HepG2 (cell line): Measurements from ENCODE around the gene GPS1. TPM values are rescaled to one million over a fixed set of nuclear protein-coding genes. Genes with fewer than 3 reads are reported as not detected.

Experiments
- FOSL1 ChIP-seq: sonication (generic); formaldehyde crosslinking; IDR thresholded peaks from 2 replicates; pipeline ENCODE4 v1.9.0; 2021; ENCODE audit warnings: missing genetic modification reagents, borderline replicate concordance
- HNRNPLL ChIP-seq: fragments of 200-400 bp; formaldehyde crosslinking; IDR thresholded peaks from 2 replicates; pipeline ENCODE4 v1.6.1; 2017; ENCODE audit warnings: mild to moderate bottlenecking, low read depth, low read length; ENCODE audit not compliant: poor library complexity, severe bottlenecking
- HOXA7 ChIP-seq: sonication (generic); formaldehyde crosslinking; IDR thresholded peaks from 2 replicates; pipeline ENCODE4 v1.8.1; 2022; ENCODE audit warnings: mild to moderate bottlenecking, missing genetic modification reagents, moderate library complexity
- JUN ChIP-seq: sonication (generic); formaldehyde crosslinking; IDR thresholded peaks from 2 replicates; pipeline ENCODE4 v1.4.0; 2020; ENCODE audit warnings: mild to moderate bottlenecking, missing genetic modification reagents
- KDM6A ChIP-seq: IDR thresholded peaks from 2 replicates; pipeline ENCODE4 v1.6.1; 2016; ENCODE audit warnings: low read depth
- KLF13 ChIP-seq: sonication (generic); formaldehyde crosslinking; IDR thresholded peaks from 2 replicates; pipeline ENCODE4 v1.4.0; 2020; ENCODE audit warnings: mild to moderate bottlenecking, missing genetic modification reagents
- MYNN ChIP-seq: sonication (generic); formaldehyde crosslinking; IDR thresholded peaks from 2 replicates; pipeline ENCODE4 v1.4.0; 2020; ENCODE audit warnings: mild to moderate bottlenecking, low read depth, missing genetic modification reagents
- NCOA1 ChIP-seq: sonication (generic); formaldehyde crosslinking; IDR thresholded peaks from 2 replicates; pipeline ENCODE4 v1.9.0; 2021; ENCODE audit warnings: missing genetic modification reagents
- REL ChIP-seq: sonication (generic); formaldehyde crosslinking; conservative IDR thresholded peaks from 2 replicates; pipeline ENCODE4 v1.8.0; 2022; ENCODE audit warnings: mild to moderate bottlenecking, missing genetic modification reagents, moderate library complexity
- SKI ChIP-seq: fragments of 450-650 bp; IDR thresholded peaks from one replicate; pipeline ENCODE4 v1.6.1; 2018; ENCODE audit warnings: mild to moderate bottlenecking; ENCODE audit not compliant: partially characterized antibody
- TRIM24 ChIP-seq: sonication (generic); formaldehyde crosslinking; IDR thresholded peaks from 2 replicates; pipeline ENCODE4 v1.8.0; 2022; ENCODE audit warnings: mild to moderate bottlenecking, missing genetic modification reagents
- ZBTB7B ChIP-seq: sonication (generic); formaldehyde crosslinking; IDR thresholded peaks from 2 replicates; pipeline ENCODE4 v1.4.0; 2020; ENCODE audit warnings: missing genetic modification reagents
- ZNF17 ChIP-seq: sonication (generic); formaldehyde crosslinking; IDR thresholded peaks from 2 replicates; pipeline ENCODE4 v1.5.0; 2020; ENCODE audit warnings: mild to moderate bottlenecking, missing genetic modification reagents
- ZNF24 ChIP-seq: fragments of 450-650 bp; IDR thresholded peaks from 2 replicates; pipeline ENCODE4 v1.6.1; 2017; ENCODE audit warnings: antibody characterized with exemption, mild to moderate bottlenecking
- ZNF354B ChIP-seq: sonication (generic); formaldehyde crosslinking; IDR thresholded peaks from 2 replicates; pipeline ENCODE4 v1.8.0; 2022; ENCODE audit warnings: mild to moderate bottlenecking, missing genetic modification reagents
- ZNF589 ChIP-seq: sonication (generic); formaldehyde crosslinking; conservative IDR thresholded peaks from 2 replicates; pipeline ENCODE4 v1.8.0; 2022; ENCODE audit warnings: mild to moderate bottlenecking, moderate library complexity, missing genetic modification reagents
- ZNF629 ChIP-seq: sonication (generic); formaldehyde crosslinking; conservative IDR thresholded peaks from 2 replicates; pipeline ENCODE4 v1.5.0; 2020; ENCODE audit warnings: missing genetic modification reagents
- ZNF790 ChIP-seq: sonication (generic); formaldehyde crosslinking; IDR thresholded peaks from 2 replicates; pipeline ENCODE4 v1.8.0; 2022; ENCODE audit warnings: missing genetic modification reagents, mild to moderate bottlenecking, borderline replicate concordance
- polyA plus RNA-seq, 8 experiments: library from polyadenylated mRNA; depleted of rRNA in 3 of 8; stranded (reverse) in 7 of 8; unstranded in 1 of 8; fragments of >200 nt; fragmentation: Illumina TruSeq in 4 of 8; extraction: Trizol in 4 of 8; gene quantifications; 2 replicates each; pipeline versions ENCODE4 v1.2.1 to v1.2.3, GENCODE V29; 2011 to 2016; ENCODE audit warnings: low read depth in 4 of 8, missing spikeins in 1 of 8, mixed read lengths in 1 of 8; ENCODE audit not compliant: insufficient read depth in 1 of 8
- total RNA-seq, 5 experiments: library from RNA; depleted of rRNA; stranded (reverse); fragments of >200 nt; fragmentation: Illumina TruSeq; extraction: Trizol; gene quantifications; 2 replicates each; pipeline ENCODE4 v1.2.3, GENCODE V29; 2016; ENCODE audit warnings: low read depth in 1 of 5
- TF ChIP-seq, protein P1 (sequence below): sonication (generic); formaldehyde crosslinking; IDR thresholded peaks from 2 replicates; pipeline ENCODE4 v1.4.0; 2020; ENCODE audit warnings: low read depth, mild to moderate bottlenecking, missing genetic modification reagents
- TF ChIP-seq, protein P2 (sequence below): sonication (generic); formaldehyde crosslinking; IDR thresholded peaks from 2 replicates; pipeline ENCODE4 v1.4.0; 2020; ENCODE audit warnings: missing genetic modification reagents
- TF ChIP-seq, protein P3 (sequence below): sonication (generic); formaldehyde crosslinking; IDR thresholded peaks from 2 replicates; pipeline ENCODE4 v1.5.1; 2020; ENCODE audit warnings: mild to moderate bottlenecking, missing genetic modification reagents, borderline replicate concordance
- TF ChIP-seq, protein P4 (sequence below): sonication (generic); formaldehyde crosslinking; IDR thresholded peaks from 2 replicates; pipeline ENCODE4 v1.4.0; 2020; ENCODE audit warnings: mild to moderate bottlenecking, missing genetic modification reagents
- TF ChIP-seq, protein P5 (sequence below): sonication (generic); formaldehyde crosslinking; IDR thresholded peaks from 2 replicates; pipeline ENCODE4 v1.5.0; 2020; ENCODE audit warnings: missing genetic modification reagents, mild to moderate bottlenecking, borderline replicate concordance
- TF ChIP-seq, protein P6 (sequence below), 2 experiments: fragments of 450-650 bp in 1 of 2; sonication (generic) in 1 of 2; formaldehyde crosslinking; IDR thresholded peaks; 2 replicates each; pipeline versions ENCODE4 v1.5.0 to v1.8.0; 2020 to 2022; ENCODE audit warnings: mild to moderate bottlenecking in 1 of 2, missing genetic modification reagents in 1 of 2

Gene GPS1
- total and polyA plus RNA-seq, 2 of the 13 experiments (the other 11 are each of a cell fraction or from before 2014, with no cell fraction given), result 124 to 128 TPM

DNA sequence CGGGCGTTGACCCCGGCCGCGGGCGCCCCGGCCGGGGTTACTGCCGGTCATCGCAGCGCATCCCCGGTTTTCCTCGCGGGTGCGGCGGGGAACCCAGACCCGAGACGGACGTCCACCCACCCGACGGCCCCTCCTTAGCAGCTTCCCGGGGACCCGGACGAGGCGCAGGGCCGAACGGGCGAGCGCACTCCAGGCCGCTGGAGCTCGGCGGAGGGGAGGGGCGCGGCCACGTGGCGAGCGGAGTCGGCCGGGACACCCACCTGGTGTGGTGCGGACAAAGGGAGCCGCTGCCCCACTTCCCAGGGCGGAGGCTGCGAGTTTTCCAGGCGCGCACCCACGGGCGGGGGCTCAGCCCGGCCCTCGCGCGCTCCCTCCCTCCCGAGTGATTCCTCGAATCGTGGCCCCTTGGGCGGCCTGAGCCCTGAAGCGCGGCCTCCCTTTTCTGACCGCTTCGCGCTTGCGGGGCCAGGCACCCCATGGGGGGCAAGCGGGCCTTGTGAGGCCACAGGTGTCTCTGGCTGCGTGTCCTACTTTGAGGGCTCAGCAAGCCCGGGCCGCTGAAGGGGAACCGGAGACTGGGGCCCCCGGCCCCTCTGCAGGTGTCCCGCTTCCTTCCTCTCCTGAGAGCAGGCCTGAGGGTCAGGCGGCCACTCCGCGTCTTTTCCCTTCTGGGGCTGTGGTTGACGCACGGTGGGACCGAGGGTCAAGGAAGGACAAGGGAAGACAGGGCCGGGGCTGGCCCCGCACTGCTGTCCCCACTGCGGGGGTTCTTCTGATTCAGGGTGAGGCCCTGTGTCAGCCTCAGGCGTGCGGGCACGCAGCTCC lies 47.5 kb downstream of the GPS1 start (continued):
- TF ChIP-seq, protein P1, sequence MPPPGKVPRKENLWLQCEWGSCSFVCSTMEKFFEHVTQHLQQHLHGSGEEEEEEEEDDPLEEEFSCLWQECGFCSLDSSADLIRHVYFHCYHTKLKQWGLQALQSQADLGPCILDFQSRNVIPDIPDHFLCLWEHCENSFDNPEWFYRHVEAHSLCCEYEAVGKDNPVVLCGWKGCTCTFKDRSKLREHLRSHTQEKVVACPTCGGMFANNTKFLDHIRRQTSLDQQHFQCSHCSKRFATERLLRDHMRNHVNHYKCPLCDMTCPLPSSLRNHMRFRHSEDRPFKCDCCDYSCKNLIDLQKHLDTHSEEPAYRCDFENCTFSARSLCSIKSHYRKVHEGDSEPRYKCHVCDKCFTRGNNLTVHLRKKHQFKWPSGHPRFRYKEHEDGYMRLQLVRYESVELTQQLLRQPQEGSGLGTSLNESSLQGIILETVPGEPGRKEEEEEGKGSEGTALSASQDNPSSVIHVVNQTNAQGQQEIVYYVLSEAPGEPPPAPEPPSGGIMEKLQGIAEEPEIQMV (CRISPR knock-in tag), result no peak
- TF ChIP-seq ZNF354B (CRISPR knock-in tag) (no peak), ZNF790 (no peak; the same call in 1 of the 2 replicates), ZNF589 (no peak; the same call in 1 of the 2 replicates), TRIM24 (CRISPR knock-in tag) (no peak; the same call in 1 of the 2 replicates), SKI (no peak), MYNN (CRISPR knock-in tag) (no peak), JUN (no peak), ZNF629 (CRISPR knock-in tag) (no peak), ZNF24 (no peak), KLF13 (CRISPR knock-in tag) (no peak), KDM6A (no peak), ZBTB7B (CRISPR knock-in tag) (no peak; the same call in 1 of the 2 replicates), ZNF17 (no peak), NCOA1 (CRISPR knock-in tag) (no peak), FOSL1 (no peak), HNRNPLL (peak; percentile 37), HOXA7 (CRISPR knock-in tag) (no peak), REL (CRISPR knock-in tag) (no peak)
- TF ChIP-seq, protein P2, sequence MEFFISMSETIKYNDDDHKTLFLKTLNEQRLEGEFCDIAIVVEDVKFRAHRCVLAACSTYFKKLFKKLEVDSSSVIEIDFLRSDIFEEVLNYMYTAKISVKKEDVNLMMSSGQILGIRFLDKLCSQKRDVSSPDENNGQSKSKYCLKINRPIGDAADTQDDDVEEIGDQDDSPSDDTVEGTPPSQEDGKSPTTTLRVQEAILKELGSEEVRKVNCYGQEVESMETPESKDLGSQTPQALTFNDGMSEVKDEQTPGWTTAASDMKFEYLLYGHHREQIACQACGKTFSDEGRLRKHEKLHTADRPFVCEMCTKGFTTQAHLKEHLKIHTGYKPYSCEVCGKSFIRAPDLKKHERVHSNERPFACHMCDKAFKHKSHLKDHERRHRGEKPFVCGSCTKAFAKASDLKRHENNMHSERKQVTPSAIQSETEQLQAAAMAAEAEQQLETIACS (CRISPR knock-in tag), result peak; percentile 70; the same call in 1 of the 2 replicates
- TF ChIP-seq, protein P3, sequence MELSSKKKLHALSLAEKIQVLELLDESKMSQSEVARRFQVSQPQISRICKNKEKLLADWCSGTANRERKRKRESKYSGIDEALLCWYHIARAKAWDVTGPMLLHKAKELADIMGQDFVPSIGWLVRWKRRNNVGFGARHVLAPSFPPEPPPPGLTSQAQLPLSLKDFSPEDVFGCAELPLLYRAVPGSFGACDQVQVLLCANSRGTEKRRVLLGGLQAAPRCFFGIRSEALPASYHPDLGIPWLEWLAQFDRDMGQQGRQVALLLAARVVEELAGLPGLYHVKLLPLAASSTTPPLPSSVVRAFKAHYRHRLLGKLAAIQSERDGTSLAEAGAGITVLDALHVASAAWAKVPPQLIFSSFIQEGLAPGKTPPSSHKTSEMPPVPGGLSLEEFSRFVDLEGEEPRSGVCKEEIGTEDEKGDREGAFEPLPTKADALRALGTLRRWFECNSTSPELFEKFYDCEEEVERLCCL (CRISPR knock-in tag), result no peak
- TF ChIP-seq, protein P4, sequence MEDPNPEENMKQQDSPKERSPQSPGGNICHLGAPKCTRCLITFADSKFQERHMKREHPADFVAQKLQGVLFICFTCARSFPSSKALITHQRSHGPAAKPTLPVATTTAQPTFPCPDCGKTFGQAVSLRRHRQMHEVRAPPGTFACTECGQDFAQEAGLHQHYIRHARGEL (CRISPR knock-in tag), result no peak
- TF ChIP-seq, protein P5, sequence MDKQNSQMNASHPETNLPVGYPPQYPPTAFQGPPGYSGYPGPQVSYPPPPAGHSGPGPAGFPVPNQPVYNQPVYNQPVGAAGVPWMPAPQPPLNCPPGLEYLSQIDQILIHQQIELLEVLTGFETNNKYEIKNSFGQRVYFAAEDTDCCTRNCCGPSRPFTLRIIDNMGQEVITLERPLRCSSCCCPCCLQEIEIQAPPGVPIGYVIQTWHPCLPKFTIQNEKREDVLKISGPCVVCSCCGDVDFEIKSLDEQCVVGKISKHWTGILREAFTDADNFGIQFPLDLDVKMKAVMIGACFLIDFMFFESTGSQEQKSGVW (CRISPR knock-in tag), result no peak
- TF ChIP-seq, protein P6, sequence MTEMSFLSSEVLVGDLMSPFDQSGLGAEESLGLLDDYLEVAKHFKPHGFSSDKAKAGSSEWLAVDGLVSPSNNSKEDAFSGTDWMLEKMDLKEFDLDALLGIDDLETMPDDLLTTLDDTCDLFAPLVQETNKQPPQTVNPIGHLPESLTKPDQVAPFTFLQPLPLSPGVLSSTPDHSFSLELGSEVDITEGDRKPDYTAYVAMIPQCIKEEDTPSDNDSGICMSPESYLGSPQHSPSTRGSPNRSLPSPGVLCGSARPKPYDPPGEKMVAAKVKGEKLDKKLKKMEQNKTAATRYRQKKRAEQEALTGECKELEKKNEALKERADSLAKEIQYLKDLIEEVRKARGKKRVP (CRISPR knock-in tag; IDR thresholded peaks at IDR 0.05), result no peak
